Panc1 (cell line): Measurements from ENCODE around the gene TAP2. TPM values are rescaled to one million over a fixed set of nuclear protein-coding genes. Genes with fewer than 3 reads are reported as not detected.

Experiments used
- ATAC-seq: fragments of 200-7000 bp; cut with Tn5 transposase; 2 replicates; pipeline ENCODE4 v1.9.1; 2020; ENCODE audit warnings: mild to moderate bottlenecking, moderate library complexity
- BruUV-seq: library from RNA; stranded (reverse); fragments of 400-500 nt; replicated peaks from 2 replicates; lab custom pipeline; 2021; lab: Mats Ljungman, UMichigan
- CTCF ChIA-PET: fragments of 300-600 bp; sonication (Branson Sonifier 250); formaldehyde crosslinking; loops from one replicate; lab custom pipeline; 2022; ENCODE audit warnings: antibody characterized with exemption; lab: Charles Lee
- POLR2A ChIA-PET: fragments of 300-600 bp; sonication (Branson Sonifier 250); formaldehyde crosslinking; loops from one replicate; lab custom pipeline; 2022; ENCODE audit warnings: antibody characterized with exemption; lab: Charles Lee
- DNase-seq: peaks from one replicate; pipeline ENCODE4 v3.0.0-alpha.2; 2010; ENCODE audit warnings: low read depth, low spot score
- H3K27ac ChIP-seq: 2 replicates; pipeline ENCODE4 v1.5.1; 2011; ENCODE audit warnings: mild to moderate bottlenecking, low read length, inconsistent platforms
- H3K27me3 ChIP-seq: fragments of 200-500 bp; sonication (Bioruptor generic); 2 replicates; pipeline ENCODE4 v1.6.0; 2014; ENCODE audit warnings: low read length, inconsistent platforms; ENCODE audit not compliant: control insufficient read depth, insufficient read depth
- H3K36me3 ChIP-seq: fragments of 200-500 bp; sonication (Bioruptor generic); 2 replicates; pipeline ENCODE4 v1.5.1; 2014; ENCODE audit warnings: inconsistent platforms, mild to moderate bottlenecking, low read length, moderate library complexity; ENCODE audit not compliant: control insufficient read depth, insufficient read depth
- H3K4me1 ChIP-seq: 2 replicates; pipeline ENCODE4 v1.5.1; 2011; ENCODE audit warnings: inconsistent platforms, mild to moderate bottlenecking, low read length, moderate library complexity; ENCODE audit not compliant: control insufficient read depth, insufficient read depth
- H3K4me3 ChIP-seq, 2 experiments: 2 replicates each; pipeline ENCODE4 v1.5.1; 2011 to 2012; ENCODE audit warnings: low read depth in 2 of 2, low read length in 2 of 2, mild to moderate bottlenecking in 2 of 2, inconsistent platforms in 1 of 2, moderate library complexity in 1 of 2
- H3K9me3 ChIP-seq: fragments of 200-500 bp; sonication (Bioruptor generic); 2 replicates; pipeline ENCODE4 v1.5.1; 2014; ENCODE audit warnings: low read depth, mild to moderate bottlenecking, inconsistent platforms, low read length, moderate library complexity; ENCODE audit not compliant: control insufficient read depth, insufficient read depth
- CTCF ChIP-seq: fragments of 450-650 bp; IDR thresholded peaks from 2 replicates; pipeline ENCODE4 v1.5.1; 2017; ENCODE audit warnings: mild to moderate bottlenecking
- POLR2AphosphoS5 ChIP-seq: IDR thresholded peaks from 2 replicates; pipeline ENCODE4 v1.6.1; 2012; ENCODE audit warnings: mild to moderate bottlenecking, low read depth, low read length, moderate library complexity
- REST ChIP-seq, 2 experiments: IDR thresholded peaks; 2 replicates each; pipeline ENCODE4 v1.6.1; 2011 to 2012; ENCODE audit warnings: low read depth in 2 of 2, control low read depth in 1 of 2, low read length in 1 of 2, mild to moderate bottlenecking in 1 of 2, moderate library complexity in 1 of 2; ENCODE audit not compliant: insufficient read depth in 1 of 2
- SIN3A ChIP-seq: IDR thresholded peaks from 2 replicates; pipeline ENCODE4 v1.6.1; 2012; ENCODE audit warnings: low read depth, mild to moderate bottlenecking, low read length, moderate library complexity, borderline replicate concordance; ENCODE audit not compliant: insufficient read depth
- TCF7L2 ChIP-seq: IDR thresholded peaks from 2 replicates; pipeline ENCODE4 v1.6.1; 2011; ENCODE audit warnings: mild to moderate bottlenecking, low read depth, low read length, inconsistent platforms
- in situ Hi-C: cut with HindIII; loops from 2 replicates; pipeline ENCODE4 v1.10.0; 2016; ENCODE audit warnings: low sequenced_read_pairs, low pct_unique_long_range_greater_than_20kb
- intact Hi-C: fragments of 100-400 bp; cut with micrococcal nuclease; formaldehyde crosslinking; loops from one replicate; pipeline ENCODE4 v1.10.0; 2022; ENCODE audit not compliant: unreplicated experiment
- total RNA-seq: library from RNA; stranded (reverse); gene quantifications from one replicate; pipeline ENCODE4 v1.2.1, GENCODE V29; 2021; ENCODE audit not compliant: unreplicated experiment

Gene TAP2
- total RNA-seq, 1 experiment from 2014 or later, result 93.6 TPM

GRCh38 chr6:32815115-32815514 lies 23.4 kb downstream of the TAP2 start:
- in situ Hi-C loops (no loop called here), intact Hi-C loops (no loop called here)
- ATAC-seq (no peak), DNase-seq (no peak)
- Histone ChIP-seq H3K27ac (no peak overlapping the region), H3K36me3 (no peaks in the 10 kb centered on the region), H3K27me3 (peaks cover 2% of the 10 kb centered on the region; the same call in 1 of the 2 replicates), H3K4me3 (no peak overlapping the region), H3K4me1 (no peaks in the 10 kb centered on the region), H3K9me3 (no peaks in the 10 kb centered on the region)
- BruUV-seq, result no TSS peak
- TF ChIP-seq REST (IDR thresholded peaks at IDR 0.05; ENCODE audit: insufficient read depth in 1 of 2, low read depth in 2 of 2, low read length in 1 of 2) (no peak), SIN3A (no peak), CTCF (no peak), POLR2AphosphoS5 (no peak), TCF7L2 (no peak)
- ChIA-PET POLR2A (no interaction called here), CTCF (no interaction called here)

GRCh38 chr6:32814145-32814544 lies 24.4 kb downstream of the TAP2 start:
- Histone ChIP-seq H3K27me3 (peaks cover 2% of the 10 kb centered on the region; the same call in 1 of the 2 replicates), H3K4me3 (no peak overlapping the region), H3K4me1 (no peaks in the 10 kb centered on the region), H3K27ac (no peak overlapping the region), H3K36me3 (no peaks in the 10 kb centered on the region), H3K9me3 (no peaks in the 10 kb centered on the region)
- in situ Hi-C loops, result no loop called here
- no peak for TF ChIP-seq REST (IDR thresholded peaks at IDR 0.05; ENCODE audit: insufficient read depth in 1 of 2, low read depth in 2 of 2, low read length in 1 of 2)
- no TSS peak for BruUV-seq
- no peak for ATAC-seq
- ChIA-PET CTCF (no interaction called here), POLR2A (no interaction called here)
- intact Hi-C loops, result no loop called here
- DNase-seq, result no peak
